ENCODE measurements around the gene NAT9.

DNA sequence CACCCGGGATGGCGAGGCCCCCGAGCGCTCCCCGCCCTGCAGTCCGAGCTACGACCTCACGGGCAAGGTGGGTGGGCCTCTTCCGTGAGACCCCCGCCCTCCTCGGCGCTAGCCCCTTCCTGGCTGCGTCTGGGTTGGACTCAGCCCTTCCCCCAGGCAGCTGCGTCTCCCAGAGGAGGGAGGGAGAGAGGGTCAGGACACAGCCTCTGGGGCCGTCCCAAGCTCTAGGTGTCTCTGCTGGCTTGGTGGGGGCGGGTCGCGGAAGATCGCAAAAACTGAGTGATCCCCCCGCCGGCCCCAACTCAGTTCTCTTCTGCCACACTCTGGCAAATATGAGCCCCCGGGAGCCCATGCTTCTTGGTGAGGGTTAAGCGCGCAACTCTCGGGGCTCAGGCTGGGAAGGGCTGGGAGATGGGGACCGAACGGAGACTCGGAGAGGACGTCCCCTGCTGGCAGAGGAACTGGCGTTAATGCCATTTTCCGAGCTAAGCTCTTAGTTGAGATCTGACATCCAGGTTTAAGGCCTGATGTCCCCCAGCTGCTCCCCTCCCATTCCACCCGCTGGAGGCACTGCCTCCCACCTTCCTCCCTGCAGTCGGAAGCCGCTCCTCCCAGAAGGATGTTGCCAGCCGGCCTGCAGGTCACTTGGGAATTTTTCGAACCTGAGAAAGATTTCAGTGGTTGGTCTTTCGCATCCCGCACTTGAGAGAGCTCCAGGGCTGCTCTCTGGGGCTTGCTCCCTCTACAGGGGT, 38.7 kb downstream of the NAT9 start:
- TF ChIP-seq, protein P1, sequence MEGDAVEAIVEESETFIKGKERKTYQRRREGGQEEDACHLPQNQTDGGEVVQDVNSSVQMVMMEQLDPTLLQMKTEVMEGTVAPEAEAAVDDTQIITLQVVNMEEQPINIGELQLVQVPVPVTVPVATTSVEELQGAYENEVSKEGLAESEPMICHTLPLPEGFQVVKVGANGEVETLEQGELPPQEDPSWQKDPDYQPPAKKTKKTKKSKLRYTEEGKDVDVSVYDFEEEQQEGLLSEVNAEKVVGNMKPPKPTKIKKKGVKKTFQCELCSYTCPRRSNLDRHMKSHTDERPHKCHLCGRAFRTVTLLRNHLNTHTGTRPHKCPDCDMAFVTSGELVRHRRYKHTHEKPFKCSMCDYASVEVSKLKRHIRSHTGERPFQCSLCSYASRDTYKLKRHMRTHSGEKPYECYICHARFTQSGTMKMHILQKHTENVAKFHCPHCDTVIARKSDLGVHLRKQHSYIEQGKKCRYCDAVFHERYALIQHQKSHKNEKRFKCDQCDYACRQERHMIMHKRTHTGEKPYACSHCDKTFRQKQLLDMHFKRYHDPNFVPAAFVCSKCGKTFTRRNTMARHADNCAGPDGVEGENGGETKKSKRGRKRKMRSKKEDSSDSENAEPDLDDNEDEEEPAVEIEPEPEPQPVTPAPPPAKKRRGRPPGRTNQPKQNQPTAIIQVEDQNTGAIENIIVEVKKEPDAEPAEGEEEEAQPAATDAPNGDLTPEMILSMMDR (IDR thresholded peaks at IDR 0.05), result peak in 1 of 3 donors; percentile 11
- no peak for TF ChIP-seq POLR2A (IDR thresholded peaks at IDR 0.05)
